ENCODE results near the gene OIP5.
A peak's percentile ranks its signal among the peaks of the same experiment; 100 is the strongest.

OIP5 gene

GRCh38 chr15:41332194-41333025 lies at the start of gene OIP5, which contains the start of gene NUSAP1:
Gene OIP5 (minus strand): TSS chr15:41332591. CDS start chr15:41332561, 30 bp downstream.
Gene NUSAP1 (plus strand): TSS chr15:41332881. CDS start chr15:41332958, 77 bp downstream.
- peak; percentile 99 for TF ChIP-seq POLR2A (IDR thresholded peaks at IDR 0.05; ENCODE audit: low read length)
- TF ChIP-seq GATA1 (IDR thresholded peaks at IDR 0.05; ENCODE audit: low read depth, low read length) = no peak
- peak; percentile 99 to 100 for DNase-seq

DNA sequence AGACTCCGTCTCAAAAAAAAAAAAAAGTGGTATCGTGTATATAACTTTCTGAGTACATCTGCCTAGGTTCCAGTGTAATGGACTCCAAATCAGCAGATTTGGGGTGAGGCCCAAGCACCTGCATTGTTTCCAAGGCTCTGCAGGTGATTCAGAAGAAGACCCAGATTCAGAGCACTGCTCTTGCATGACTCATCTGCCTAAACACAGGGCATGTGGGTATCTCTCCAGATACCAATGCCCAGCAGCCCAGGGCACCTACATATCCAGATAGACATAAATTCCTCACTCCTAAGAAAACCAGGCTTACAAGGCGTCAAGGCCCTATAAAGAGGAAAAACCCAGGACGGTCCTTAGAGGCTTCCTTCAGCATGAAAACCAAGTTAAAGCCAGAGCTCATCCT lies 45.6 kb upstream of the OIP5 start:
- TF ChIP-seq GATA1 (IDR thresholded peaks at IDR 0.05; ENCODE audit: low read depth, low read length) = no peak
- no peak for TF ChIP-seq POLR2A (IDR thresholded peaks at IDR 0.05; ENCODE audit: low read length)
- DNase-seq = no peak

GRCh38 chr15:41367418-41367817 lies 35.0 kb upstream of the OIP5 start:
- no peak for DNase-seq
- no peak for TF ChIP-seq GATA1 (IDR thresholded peaks at IDR 0.05; ENCODE audit: low read depth, low read length)
- no peak for TF ChIP-seq POLR2A (IDR thresholded peaks at IDR 0.05; ENCODE audit: low read length)

DNA sequence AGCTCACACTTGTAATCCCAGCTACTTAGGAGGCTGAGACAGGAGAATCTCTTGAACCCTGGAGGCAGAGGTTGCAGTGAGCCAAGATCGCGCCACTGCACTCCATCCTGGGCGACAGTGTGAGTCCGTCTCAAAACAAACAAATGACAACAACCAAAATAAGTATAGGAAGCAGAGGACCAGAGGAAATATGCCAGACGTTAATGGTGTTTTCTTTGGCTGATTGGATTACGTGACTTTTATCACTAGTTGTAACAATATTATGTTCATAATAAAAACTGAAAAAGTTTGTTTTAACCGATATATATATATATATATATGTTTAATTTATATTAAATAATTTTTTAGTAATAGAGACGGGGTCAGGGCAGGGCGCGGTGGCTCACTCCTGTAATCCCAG lies 22.0 kb upstream of the OIP5 start:
- DNase-seq = no peak
- no peak for TF ChIP-seq GATA1 (IDR thresholded peaks at IDR 0.05; ENCODE audit: low read depth, low read length)
- TF ChIP-seq POLR2A (IDR thresholded peaks at IDR 0.05; ENCODE audit: low read length) = no peak

GRCh38 chr15:41350057-41350717 lies 17.8 kb upstream of the OIP5 start:
- TF ChIP-seq POLR2A (IDR thresholded peaks at IDR 0.05; ENCODE audit: low read length) (no peak), GATA1 (IDR thresholded peaks at IDR 0.05; ENCODE audit: low read depth, low read length) (no peak)
- DNase-seq = no peak

DNA sequence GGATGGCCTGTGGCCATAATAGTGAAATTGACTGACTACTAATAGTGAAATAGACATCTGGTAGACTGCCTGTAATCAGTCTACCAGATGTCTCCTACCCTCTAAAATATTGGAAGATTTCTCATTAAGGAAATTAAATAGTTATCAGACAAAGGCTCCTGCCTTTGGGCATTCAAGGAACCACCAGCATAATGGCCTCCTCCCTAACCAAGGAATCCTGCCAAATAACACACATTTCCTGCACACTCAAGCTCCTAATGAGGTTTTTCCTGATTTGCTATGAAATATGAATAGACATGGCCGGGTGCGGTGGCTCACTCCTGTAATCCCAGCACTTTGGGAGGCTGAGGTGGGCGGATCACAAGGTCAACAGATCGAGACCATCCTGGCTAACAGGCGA lies 14.8 kb upstream of the OIP5 start:
- no peak for TF ChIP-seq POLR2A (IDR thresholded peaks at IDR 0.05; ENCODE audit: low read length)
- TF ChIP-seq GATA1 (IDR thresholded peaks at IDR 0.05; ENCODE audit: low read depth, low read length) = no peak
- DNase-seq = no peak

DNA sequence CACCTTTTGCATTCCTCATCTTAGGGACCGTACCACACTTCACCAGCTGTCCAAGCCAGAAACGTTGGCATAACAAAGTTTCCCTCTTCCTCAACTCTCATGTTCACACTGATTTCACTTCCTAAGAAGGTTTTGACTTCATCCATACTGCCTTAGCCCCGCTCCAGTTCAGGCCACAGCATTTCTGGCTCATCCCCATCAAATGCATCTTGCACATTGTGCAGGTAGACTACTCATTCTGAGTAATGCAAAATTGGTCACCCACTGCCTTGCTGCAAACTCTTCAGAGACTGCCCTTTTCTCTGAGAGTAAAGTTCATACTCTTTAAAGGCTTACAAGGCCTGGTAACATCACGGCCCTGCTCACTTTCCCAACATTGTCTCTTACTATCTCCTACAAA lies 9.1 kb upstream of the OIP5 start:
- no peak for DNase-seq
- no peak for TF ChIP-seq POLR2A (IDR thresholded peaks at IDR 0.05; ENCODE audit: low read length)
- TF ChIP-seq GATA1 (IDR thresholded peaks at IDR 0.05; ENCODE audit: low read depth, low read length) = no peak

DNA sequence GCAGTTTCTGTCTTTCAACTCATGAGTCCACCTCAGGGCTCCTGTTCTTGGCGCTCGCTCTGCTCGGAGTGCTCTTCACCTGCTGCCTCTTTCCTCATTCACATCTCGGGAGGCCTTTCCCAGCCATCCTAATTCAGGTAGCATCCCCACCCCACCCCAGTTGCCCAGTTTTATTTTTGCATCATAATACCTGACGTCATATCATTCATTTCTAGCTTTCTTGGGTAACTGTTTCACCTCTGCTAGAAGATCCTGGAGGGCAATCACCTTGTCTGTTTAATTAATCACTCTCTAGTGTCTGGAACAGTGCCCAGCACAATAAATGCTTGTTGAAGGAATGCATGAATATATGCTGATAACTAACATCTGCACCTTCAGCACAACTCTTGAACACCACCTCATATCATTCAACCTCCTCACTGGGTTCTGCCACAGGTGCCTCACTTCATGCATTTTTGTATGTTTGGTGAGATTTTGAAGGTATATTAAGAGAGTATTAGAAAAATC lies 7.9 kb upstream of the OIP5 start:
- DNase-seq = no peak
- no peak for TF ChIP-seq POLR2A (IDR thresholded peaks at IDR 0.05; ENCODE audit: low read length)
- TF ChIP-seq GATA1 (IDR thresholded peaks at IDR 0.05; ENCODE audit: low read depth, low read length) = no peak

GRCh38 chr15:41337631-41338522 lies 5.5 kb upstream of the OIP5 start:
- no peak for DNase-seq
- TF ChIP-seq GATA1 (IDR thresholded peaks at IDR 0.05; ENCODE audit: low read depth, low read length) = no peak
- no peak for TF ChIP-seq POLR2A (IDR thresholded peaks at IDR 0.05; ENCODE audit: low read length)

- TF ChIP-seq GATA1 (IDR thresholded peaks at IDR 0.05; ENCODE audit: low read depth, low read length) = no peak
- TF ChIP-seq POLR2A (IDR thresholded peaks at IDR 0.05; ENCODE audit: low read length) = no peak
- no peak for DNase-seq
These were observed 4.7 kb upstream of the OIP5 start for GRCh38 chr15:41337047-41337446.

DNA sequence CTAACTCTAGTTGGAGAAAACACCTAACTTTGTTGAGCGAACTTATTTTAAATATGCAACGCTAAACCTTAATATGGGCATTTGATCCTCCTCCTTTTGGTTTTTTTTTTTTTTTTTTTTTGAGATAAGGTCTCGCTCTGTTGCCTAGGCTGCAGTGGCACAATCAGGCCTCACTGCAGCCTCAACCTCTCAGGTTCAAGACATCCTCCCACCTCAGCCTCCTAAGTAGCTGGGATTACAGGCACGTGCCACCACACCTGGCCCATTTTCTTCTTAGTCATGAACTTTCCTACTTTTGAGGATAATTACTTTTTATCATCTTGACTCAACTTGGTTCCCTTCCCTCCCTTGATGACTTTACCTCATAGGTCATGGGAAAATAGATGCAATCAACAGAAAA lies 4.2 kb upstream of the OIP5 start:
- TF ChIP-seq GATA1 (IDR thresholded peaks at IDR 0.05; ENCODE audit: low read depth, low read length) = no peak
- no peak for TF ChIP-seq POLR2A (IDR thresholded peaks at IDR 0.05; ENCODE audit: low read length)
- peak; percentile 50 to 56 for DNase-seq

DNA sequence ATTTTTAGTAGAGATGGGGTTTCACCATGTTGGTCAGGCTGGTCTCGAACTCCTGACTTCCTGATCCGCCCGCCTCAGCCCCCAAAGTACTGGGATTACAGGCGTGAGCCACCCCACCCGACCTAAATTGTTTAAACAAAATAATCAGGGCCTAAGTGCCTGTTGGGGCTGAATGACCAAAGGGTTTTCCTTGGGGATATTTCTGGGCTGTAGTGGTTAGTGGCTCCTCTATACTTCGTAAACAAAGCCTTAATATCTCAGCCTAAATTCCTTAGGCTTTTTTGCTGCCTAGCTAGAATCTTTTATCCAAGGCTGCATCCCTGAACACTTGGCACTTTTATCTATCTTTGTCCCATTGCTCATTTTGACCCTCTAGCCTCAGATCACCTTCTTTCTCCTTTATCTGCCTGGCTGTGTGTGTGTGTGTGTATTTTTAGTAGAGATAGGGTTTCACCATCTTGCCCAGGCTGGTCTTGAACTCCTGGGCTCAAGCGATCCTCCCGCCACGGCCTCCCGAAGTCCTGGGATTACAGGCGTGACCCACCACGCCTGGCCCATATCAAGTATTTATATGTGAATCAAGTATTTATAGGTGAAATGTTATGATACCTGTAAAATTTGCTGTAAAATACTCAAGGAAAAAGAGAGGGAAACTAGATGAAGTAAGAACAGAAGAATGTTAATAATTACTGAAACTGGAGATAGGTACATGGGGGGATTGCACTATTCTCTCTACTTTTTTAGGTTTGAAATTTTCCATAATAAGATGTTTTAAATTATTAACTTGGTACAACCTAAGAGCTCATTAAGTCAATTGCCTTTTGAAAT lies 2.1 kb upstream of the OIP5 start:
- DNase-seq = peak; percentile 76 to 91
- TF ChIP-seq GATA1 (IDR thresholded peaks at IDR 0.05; ENCODE audit: low read depth, low read length) (no peak), POLR2A (IDR thresholded peaks at IDR 0.05; ENCODE audit: low read length) (no peak)
